Left lobe of liver (tissue), 2 donors: ENCODE results near the gene LDB1. TPM values are rescaled to one million over a fixed set of nuclear protein-coding genes. Genes with fewer than 3 reads are reported as not detected.
A peak's percentile ranks its signal among the peaks of the same experiment; 100 is the strongest.

Experiments
- ATAC-seq: fragments of 200-7000 bp; cut with Tn5 transposase; one replicate; pipeline ENCODE4 v1.9.1; 2020; ENCODE audit warnings: mild to moderate bottlenecking, moderate library complexity
- DNase-seq: peaks from one replicate; pipeline ENCODE4 v3.0.0-alpha.2; 2020; ENCODE audit warnings: low spot score
- total RNA-seq: library from RNA; stranded (reverse); gene quantifications from one replicate; pipeline ENCODE4 v1.2.1, GENCODE V29; 2021
- donor health status: DM: no; HTN: no; CAD: no; lungs with moderate emphysema.
- donor health status: DM: no; HTN: yes; CAD: no.

LDB1 gene
- total RNA-seq, 1 donor from 2014 or later = 15.8 TPM

GRCh38 chr10:102139281-102140110 is 19.3 kb upstream of the LDB1 start:
- ATAC-seq (no peak), DNase-seq (no peak)

GRCh38 chr10:102135956-102136526 is 15.9 kb upstream of the LDB1 start:
- ATAC-seq (no peak), DNase-seq (no peak)

DNA sequence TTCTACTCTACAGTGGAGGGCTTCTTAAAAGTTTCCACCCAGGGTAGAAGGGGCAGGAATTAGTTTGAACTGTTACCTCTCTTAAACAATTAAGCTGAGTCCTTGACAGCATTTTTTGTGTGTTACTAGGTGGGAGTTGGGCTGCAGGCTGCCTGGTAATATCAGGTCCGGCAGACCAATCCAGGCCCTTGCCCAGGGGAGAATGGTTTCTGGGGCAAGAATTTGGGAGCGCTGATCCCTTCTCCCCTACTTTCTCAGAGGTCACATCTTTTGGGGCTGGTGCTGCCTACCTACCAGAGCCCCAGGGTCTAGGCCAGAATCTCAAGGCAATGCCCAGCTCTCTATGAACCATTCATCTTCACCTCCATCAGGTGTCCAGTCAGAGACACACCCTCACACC is 14.2 kb upstream of the LDB1 start:
- no peak for DNase-seq
- no peak for ATAC-seq

GRCh38 chr10:102133373-102134195 is 13.4 kb upstream of the LDB1 start:
- peak; percentile 67 for DNase-seq
- ATAC-seq = peak; percentile 29

DNA sequence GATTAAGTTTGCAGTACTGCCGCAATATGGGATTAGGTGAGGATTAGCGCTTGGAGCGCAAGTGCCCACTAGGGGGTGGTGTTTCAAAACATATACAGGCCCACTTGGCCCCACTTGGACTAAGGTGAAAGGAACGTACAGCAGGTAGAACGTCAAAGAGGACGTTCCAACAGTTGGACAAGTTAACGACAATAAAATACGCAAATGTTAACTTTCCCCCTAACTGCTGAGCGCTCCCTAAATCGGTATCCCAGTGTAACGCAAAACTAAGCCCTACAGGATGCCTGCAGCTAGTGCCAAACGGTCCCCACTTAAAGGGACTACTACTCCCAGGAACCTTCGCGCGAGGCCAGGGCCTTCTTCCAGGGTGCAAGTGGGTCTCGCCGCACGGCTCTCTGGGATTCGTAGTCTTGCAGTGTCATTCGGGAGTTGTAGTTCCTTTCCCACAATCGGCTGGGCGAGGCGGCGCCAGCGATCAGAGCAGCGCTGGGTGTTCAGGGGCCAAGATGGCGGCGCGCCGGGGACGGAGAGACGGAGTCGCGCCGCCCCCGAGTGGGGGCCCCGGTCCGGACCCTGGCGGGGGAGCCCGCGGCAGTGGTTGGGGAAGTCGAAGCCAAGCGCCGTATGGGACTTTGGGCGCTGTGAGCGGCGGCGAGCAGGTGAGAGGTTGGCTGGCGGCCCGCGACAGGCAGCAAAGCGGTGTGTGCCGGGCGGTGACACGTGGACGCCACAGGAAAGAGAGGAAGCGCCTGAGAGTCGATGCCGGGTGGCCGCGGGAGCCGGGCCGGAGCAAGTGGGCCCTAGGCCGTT is 12.6 kb upstream of the LDB1 start, which contains the start of gene PPRC1:
Gene PPRC1 (plus strand): TSS at position 478 of the 810 bp plus-strand sequence. CDS start 29 bp downstream, at position 507.
- peak; percentile 98 for DNase-seq
- peak; percentile 95 for ATAC-seq

DNA sequence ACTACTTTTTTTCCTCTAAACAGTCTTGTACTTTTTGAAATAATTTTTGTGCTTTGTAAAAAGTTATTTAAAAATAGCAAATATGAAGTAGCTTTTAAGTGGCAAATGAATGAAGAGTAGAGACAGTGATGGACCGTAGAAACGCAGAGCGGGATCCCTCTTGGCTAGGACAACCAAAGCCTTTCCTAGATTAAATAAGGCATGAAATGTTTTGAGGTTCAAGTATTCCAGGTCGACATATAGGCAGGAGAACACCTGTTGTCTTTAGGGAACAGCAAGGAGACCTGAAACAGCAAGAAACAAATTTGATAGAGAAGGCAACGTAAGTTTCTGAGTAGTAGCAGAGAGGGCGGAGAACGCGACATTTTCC is 12.0 kb upstream of the LDB1 start:
- DNase-seq = no peak

GRCh38 chr10:102131286-102132170 is 11.4 kb upstream of the LDB1 start:
- no peak for DNase-seq
- no peak for ATAC-seq

More for the DNA sequence above, 12.0 kb upstream of the LDB1 start:
- ATAC-seq = peak; percentile 1

- no peak for ATAC-seq
- DNase-seq = no peak
Observed at GRCh38 chr10:102123223-102123622, 3.1 kb upstream of the LDB1 start.

DNA sequence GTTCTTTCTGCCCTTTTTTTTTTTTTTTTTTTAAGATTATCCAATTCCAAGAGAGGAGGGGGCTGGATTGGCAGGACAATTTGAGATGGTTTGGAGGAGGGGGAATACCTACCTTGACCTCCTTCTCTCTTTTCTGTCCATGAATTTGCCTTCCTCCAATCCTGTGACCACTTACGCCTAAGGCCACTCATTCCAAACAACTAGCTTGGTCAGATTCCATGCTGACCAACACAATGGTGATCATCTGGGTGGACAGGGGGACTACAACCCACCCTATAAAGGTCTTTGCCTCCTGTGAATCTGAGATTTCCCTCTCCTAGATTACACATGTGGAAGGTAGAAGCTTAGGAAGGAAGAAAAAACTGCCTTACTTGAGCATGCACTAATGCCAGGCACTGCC is 2.3 kb upstream of the LDB1 start:
- ATAC-seq = no peak
- DNase-seq = no peak

- no peak for DNase-seq
- ATAC-seq = no peak
Observed at GRCh38 chr10:102121739-102122372, 1.7 kb upstream of the LDB1 start.

DNA sequence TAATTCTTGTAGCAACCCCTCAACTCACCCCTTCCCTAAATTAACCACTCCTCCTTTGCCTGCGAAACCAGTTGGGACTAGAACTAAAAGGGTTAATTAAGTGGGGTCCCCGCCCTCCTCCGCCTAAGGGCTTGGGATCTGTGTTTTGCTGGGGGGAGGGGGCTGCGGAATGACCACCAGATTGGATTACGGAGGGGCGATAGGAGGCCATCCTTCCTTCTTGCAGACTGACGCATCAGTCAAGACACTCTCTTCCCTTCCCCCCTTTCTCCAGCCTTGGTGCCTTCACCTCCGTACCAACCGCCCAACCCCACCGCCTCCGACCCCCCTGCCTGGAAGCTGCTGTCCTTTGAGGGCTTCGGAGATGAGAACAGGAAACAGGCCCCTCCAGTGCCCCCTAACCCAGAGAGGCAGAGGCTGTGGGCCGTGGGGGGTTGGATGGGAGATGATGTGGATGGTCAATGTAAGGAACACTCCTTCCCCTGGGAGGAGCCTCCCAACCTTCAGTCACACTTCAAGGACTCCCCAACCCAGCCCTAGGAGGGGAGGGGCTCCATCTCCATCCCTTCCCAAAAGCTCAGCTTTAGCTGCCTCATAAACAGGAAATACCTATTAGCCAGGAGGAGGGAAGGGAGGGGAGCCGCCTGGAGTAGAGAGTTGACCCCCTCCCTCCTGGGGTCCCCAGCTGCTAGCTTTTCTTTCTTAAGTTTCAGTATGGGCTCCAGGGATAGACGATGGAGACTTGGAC is 997 bp upstream of the LDB1 start:
- ATAC-seq (no peak), DNase-seq (no peak)

GRCh38 chr10:102119417-102120141 is 589 bp downstream of the LDB1 start:
- DNase-seq (peak; percentile 65), ATAC-seq (peak; percentile 30)

DNA sequence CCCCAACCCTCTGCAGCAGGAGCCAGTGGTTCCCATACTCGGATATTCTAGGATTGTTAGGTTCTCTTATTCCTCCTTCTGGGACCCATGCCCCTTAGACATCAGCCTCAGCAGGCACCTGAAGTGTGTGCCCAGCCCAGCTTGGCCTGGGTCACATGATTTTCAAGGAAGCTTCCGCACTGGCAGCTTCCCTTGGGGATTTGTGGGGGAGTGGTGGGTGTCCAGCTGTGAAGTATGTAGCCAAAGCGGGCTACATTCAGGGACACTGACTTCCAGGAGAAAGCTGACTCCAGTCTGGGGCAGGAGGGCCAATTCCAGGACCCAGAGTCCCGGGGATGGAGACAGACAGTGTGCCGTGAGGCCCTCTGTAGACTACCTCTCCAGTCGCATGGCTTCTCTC is 1.3 kb downstream of the LDB1 start:
- DNase-seq (no peak), ATAC-seq (no peak)

DNA sequence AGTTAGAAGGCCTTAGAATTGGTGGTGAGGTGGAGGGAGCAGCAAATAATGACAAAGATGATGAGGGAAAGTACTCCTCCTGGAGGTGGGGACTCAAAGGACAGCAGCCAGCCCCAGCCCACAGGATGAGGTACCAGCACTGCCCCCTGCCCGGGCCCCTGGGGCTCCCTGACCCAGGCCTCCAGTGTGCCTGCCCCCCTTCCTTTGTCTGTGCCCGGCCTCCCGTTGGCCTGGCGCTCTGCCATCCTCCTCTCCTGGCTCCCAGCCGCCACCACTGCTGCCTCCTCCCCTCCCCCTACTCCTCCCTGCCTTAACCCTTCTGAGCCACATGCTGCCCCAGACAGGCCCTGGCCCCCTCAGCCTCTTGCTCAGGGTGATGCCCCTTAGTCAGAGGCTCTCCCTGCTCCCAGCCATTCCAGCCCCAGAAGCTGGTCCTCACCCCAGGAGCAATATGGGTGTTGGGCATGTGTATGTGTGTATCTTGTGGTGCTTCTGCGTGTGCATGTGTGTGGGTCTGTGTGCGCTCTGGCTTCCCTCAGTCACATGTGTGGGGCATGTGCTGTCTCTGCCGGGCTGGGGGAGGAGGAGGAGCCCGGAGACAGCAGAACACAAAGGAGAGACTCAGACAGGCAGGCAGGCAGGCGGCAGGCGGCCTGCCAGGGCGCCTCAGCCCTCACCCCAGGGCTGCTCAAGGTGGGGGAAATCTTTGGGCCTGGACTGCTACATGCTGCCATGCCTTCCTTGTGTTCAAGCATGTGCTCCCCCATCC is 2.6 kb downstream of the LDB1 start:
- DNase-seq (peak; percentile 83), ATAC-seq (peak; percentile 36)

GRCh38 chr10:102116656-102117055 is 3.5 kb downstream of the LDB1 start:
- DNase-seq (no peak), ATAC-seq (no peak)

DNA sequence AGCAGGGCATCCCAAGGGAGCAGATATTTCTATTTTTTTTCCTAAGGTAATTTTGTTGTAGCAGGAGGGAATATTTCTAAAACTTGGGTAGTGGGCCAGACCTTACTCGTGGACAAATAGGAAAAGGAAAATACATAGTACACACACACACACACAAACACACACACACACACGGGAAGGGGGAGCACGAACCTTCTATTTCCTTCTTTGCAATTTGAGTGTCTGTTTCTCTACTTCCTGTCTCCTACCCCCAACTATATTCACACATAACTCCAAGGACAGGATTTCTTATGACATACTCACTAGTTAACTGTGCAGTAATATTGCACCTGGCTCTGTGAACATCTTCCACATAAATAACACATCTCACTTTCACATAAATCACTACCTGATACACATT is 4.4 kb downstream of the LDB1 start:
- DNase-seq (no peak), ATAC-seq (no peak)
